GM18951 (cell line): ENCODE results near the gene ACACB.
A peak's percentile ranks its signal among the peaks of the same experiment; 100 is the strongest.

Experiments used
- POLR2A ChIP-seq: IDR thresholded peaks from 4 replicates; pipeline ENCODE4 v1.6.1; 2011; ENCODE audit warnings: mild to moderate bottlenecking; ENCODE audit not compliant: insufficient read length, insufficient read depth; ENCODE audit errors: extremely low read depth
- in situ Hi-C: fragments of 300-500 bp; cut with MboI; formaldehyde crosslinking; loops from one replicate; pipeline ENCODE4 v1.12.0; 2022; ENCODE audit warnings: low sequenced_read_pairs, mixed read lengths, inconsistent platforms; ENCODE audit not compliant: unreplicated experiment

Gene ACACB

GRCh38 chr12:109115758-109116610 lies at the start of gene ACACB:
Gene ACACB, plus strand, starts transcription at chr12:109116587. Its CDS starts 22,819 bp downstream, at chr12:109139406.
- in situ Hi-C loops = no loop called here

DNA sequence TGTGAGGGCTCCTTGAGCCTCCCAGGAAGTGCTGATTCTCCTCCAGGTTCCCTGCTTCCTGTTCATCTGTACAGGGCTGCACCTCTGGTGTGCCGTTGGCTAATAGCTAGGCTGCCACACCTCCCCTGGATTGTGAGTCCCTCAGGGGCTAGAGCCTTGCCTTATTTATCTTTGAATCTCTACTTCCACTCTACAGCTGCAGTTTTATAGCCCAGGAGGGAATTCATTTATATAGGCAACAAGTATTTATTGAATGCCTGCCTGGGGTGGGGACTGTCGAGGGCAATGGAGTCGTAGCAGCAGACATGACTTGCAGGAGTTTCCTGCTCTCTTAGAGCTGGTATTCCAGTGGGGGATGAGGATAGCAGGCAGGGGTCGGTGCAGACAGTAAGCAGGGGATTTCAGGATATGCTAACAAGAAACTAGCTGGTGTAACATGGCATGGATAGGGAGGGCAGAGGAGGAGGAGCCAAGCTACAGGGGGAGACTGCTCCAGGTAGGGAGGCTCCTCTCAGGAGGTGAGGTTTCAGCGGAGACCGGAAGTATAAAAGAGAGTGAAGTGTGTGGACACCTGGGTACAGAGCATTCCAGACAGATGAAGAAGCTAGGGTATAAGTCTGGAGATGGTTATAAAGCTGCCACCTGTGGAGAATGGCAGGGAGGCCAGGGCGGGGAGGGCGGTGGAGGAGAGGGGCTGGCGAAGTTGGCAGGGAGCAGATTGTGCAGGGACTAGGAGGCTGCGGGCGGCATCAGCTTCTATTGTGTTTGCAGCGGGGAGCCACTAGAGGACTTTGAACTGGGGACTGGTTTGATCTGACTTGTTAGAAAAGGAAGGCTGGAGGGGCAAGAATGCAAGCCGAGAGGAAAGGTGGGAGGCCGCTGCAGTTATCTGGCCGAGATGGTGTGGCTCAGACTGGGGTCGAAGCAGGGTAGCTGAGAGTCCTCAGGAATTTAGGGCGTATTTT lies 46.8 kb upstream of the ACACB start:
- no peak for TF ChIP-seq POLR2A
- in situ Hi-C loops = loop anchor here (25.0 kb wide), 1 partner anchor 407 kb away; no protein-coding TSS in a partner anchor

More at GRCh38 chr12:109115758-109116610, at the start of gene ACACB:
- no peak for TF ChIP-seq POLR2A

DNA sequence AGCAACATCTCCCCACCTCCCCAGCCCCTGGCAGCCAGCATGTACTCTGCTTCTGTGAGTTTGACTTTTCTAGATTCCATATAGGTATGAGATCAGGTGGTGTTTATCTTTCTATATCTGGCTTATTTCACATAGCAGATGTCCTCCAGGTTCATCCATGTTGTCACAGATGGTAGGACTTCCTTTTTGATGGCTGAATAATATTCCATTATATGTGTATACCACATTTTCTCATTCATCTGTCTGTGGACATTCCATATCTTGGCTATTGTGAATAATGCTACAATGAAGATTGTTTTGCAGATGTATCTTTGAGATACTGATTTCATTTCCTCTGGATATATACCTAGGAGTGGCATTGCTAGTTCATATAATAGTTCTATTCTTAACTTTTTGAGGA lies 41.5 kb upstream of the ACACB start:
- in situ Hi-C loops = loop anchor here (25.0 kb wide), 2 partner anchors 413 to 538 kb away; no protein-coding TSS in a partner anchor
- no peak for TF ChIP-seq POLR2A

- in situ Hi-C loops = loop anchor here (25.0 kb wide), 1 partner anchor 545 kb away; no protein-coding TSS in a partner anchor
- TF ChIP-seq POLR2A = no peak
Measured at GRCh38 chr12:109082751-109083150, 33.6 kb upstream of the ACACB start.

GRCh38 chr12:109084425-109084824 lies 32.0 kb upstream of the ACACB start:
- in situ Hi-C loops = loop anchor here (25.0 kb wide), 1 partner anchor 547 kb away; no protein-coding TSS in a partner anchor
- TF ChIP-seq POLR2A = no peak

- no peak for TF ChIP-seq POLR2A
- in situ Hi-C loops = loop anchor here (25.0 kb wide), 1 partner anchor 548 kb away; no protein-coding TSS in a partner anchor
Measured at GRCh38 chr12:109085590-109085989, 30.8 kb upstream of the ACACB start.

GRCh38 chr12:109087250-109087649 lies 29.1 kb upstream of the ACACB start:
- in situ Hi-C loops = loop anchor here (25.0 kb wide), 1 partner anchor 550 kb away; no protein-coding TSS in a partner anchor
- TF ChIP-seq POLR2A = no peak

GRCh38 chr12:109088818-109089217 lies 27.6 kb upstream of the ACACB start:
- no peak for TF ChIP-seq POLR2A
- in situ Hi-C loops = loop anchor here (25.0 kb wide), 1 partner anchor 552 kb away; no protein-coding TSS in a partner anchor

DNA sequence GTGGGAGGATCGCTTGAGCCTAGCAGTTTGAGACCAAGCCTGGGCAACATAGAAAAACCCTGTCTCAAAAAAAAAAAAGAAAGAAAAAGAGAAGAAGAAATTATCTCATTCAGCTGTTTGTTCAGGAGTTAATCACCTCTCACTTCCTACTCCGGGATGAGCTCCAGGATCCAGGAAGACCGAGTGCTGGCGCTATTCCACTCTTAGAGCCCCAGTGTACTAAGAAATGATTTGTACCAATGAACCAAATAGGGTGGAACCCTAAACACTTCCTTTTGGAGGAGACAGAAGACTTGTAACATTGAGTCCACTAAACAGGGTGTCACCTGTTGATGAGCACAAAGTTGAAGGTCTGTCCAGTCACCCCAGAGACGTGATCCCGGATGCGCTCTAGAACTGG lies 26.7 kb upstream of the ACACB start:
- no peak for TF ChIP-seq POLR2A
- in situ Hi-C loops = loop anchor here (25.0 kb wide), 1 partner anchor 552 kb away; no protein-coding TSS in a partner anchor

- in situ Hi-C loops = loop anchor here (25.0 kb wide), 1 partner anchor 555 kb away; no protein-coding TSS in a partner anchor
- TF ChIP-seq POLR2A = no peak
Measured at GRCh38 chr12:109092497-109093021, 23.8 kb upstream of the ACACB start.

DNA sequence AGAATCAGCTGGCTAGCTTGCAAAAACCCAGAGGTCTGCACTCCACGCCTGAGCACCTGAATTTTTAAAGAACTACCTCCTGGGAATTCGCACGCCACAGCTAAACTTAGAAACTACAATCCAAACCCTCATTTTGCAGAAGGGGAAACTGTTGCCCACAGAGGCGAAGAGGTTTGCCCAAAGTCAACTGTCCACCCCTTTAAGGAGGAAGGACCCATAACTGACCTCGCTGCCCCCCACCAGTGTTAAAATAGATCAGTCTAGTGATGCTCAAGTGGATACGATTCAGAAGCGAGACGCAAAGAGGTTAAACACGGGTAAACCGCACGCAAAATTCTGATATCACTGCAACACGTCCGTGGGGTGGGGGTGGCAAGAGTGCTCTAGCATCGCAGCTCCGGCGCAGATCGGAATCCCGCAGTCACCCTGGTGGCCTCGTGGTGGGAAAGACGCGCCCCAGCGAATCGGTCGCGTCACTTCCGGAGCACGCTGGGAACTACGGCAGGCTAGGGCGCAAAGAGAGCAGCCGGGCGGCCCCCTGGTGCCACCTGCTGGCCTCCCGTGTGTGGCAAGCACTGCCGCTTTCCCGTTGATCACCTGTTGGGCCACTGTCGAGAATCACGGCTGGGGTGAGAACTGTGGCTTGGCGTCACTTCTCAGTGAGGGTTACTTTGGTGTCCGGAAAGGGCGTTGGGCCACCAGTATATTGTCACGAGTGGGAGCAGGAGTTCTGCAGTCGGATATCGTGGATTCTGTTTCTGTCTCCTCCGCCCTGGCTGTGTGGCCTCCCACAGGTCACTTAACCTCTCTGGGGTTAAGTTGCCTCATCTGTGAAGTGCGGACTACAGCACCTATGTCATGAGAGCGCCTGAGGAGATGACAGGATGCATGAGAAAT lies 23.1 kb upstream of the ACACB start, which contains the start of gene ALKBH2:
Gene ALKBH2 (minus strand): TSS at position 451 of the 897 bp plus-strand sequence. CDS start 686 bp downstream, outside the sequence.
- in situ Hi-C loops = loop anchor here (25.0 kb wide), 1 partner anchor 556 kb away; no protein-coding TSS in a partner anchor
- peak; percentile 81 for TF ChIP-seq POLR2A
